Measurements from ENCODE around the gene ZBTB43.

ZBTB43 gene

GRCh38 chr9:126857261-126857960 lies 52.6 kb downstream of the ZBTB43 start:
- DNase-seq (ENCODE audit: low read depth in 2 of 2), result no peak

GRCh38 chr9:126859111-126859510 lies 54.3 kb downstream of the ZBTB43 start:
- DNase-seq (ENCODE audit: low read depth in 2 of 2), result no peak

- DNase-seq (ENCODE audit: low read depth in 2 of 2), result peak; percentile 45 to 55
Observed at GRCh38 chr9:126860077-126860756, 55.4 kb downstream of the ZBTB43 start, which contains the start of gene ZBTB34. Gene ZBTB34 (plus strand): TSS chr9:126860639. CDS start chr9:126879400, 18,761 bp downstream.

GRCh38 chr9:126860757-126861466 lies 56.1 kb downstream of the ZBTB43 start:
- no peak for DNase-seq (ENCODE audit: low read depth in 2 of 2)

GRCh38 chr9:126861707-126862103 lies 56.9 kb downstream of the ZBTB43 start:
- no peak for DNase-seq (ENCODE audit: low read depth in 2 of 2)

GRCh38 chr9:126862104-126862761 lies 57.4 kb downstream of the ZBTB43 start:
- no peak for DNase-seq (ENCODE audit: low read depth in 2 of 2)

- no peak for DNase-seq (ENCODE audit: low read depth in 2 of 2)
Observed at GRCh38 chr9:126864771-126865170, 59.9 kb downstream of the ZBTB43 start.

- DNase-seq (ENCODE audit: low read depth in 2 of 2), result no peak
Observed at GRCh38 chr9:126869368-126869767, 64.5 kb downstream of the ZBTB43 start.

- no peak for DNase-seq (ENCODE audit: low read depth in 2 of 2)
Observed at GRCh38 chr9:126872516-126872915, 67.7 kb downstream of the ZBTB43 start.

GRCh38 chr9:126874546-126875314 lies 69.9 kb downstream of the ZBTB43 start:
- DNase-seq (ENCODE audit: low read depth in 2 of 2), result no peak

- DNase-seq (ENCODE audit: low read depth in 2 of 2), result no peak
Observed at GRCh38 chr9:126875756-126876510, 71.1 kb downstream of the ZBTB43 start.

- DNase-seq (ENCODE audit: low read depth in 2 of 2), result no peak
Observed at GRCh38 chr9:126876531-126876930, 71.7 kb downstream of the ZBTB43 start.

- no peak for DNase-seq (ENCODE audit: low read depth in 2 of 2)
Observed at GRCh38 chr9:126877418-126877817, 72.6 kb downstream of the ZBTB43 start.

GRCh38 chr9:126879288-126879687 lies 74.4 kb downstream of the ZBTB43 start:
- no peak for DNase-seq (ENCODE audit: low read depth in 2 of 2)

- DNase-seq (ENCODE audit: low read depth in 2 of 2), result no peak
Observed at GRCh38 chr9:126880226-126880946, 75.5 kb downstream of the ZBTB43 start.

GRCh38 chr9:126880947-126881332 lies 76.1 kb downstream of the ZBTB43 start:
- DNase-seq (ENCODE audit: low read depth in 2 of 2), result no peak

GRCh38 chr9:126882746-126883145 lies 77.9 kb downstream of the ZBTB43 start:
- DNase-seq (ENCODE audit: low read depth in 2 of 2), result no peak

- DNase-seq (ENCODE audit: low read depth in 2 of 2), result no peak
Observed at GRCh38 chr9:126883636-126884035, 78.8 kb downstream of the ZBTB43 start.

- no peak for DNase-seq (ENCODE audit: low read depth in 2 of 2)
Observed at GRCh38 chr9:126885131-126885641, 80.3 kb downstream of the ZBTB43 start.

Data from stimulated activated CD4-positive, alpha-beta T cell treated with anti-CD3 and anti-CD28 coated beads, Interleukin-12 subunit alpha, Interleukin-12 subunit beta, amount 100 ng/mL, for 24 hours (primary cell).